Measurements from ENCODE around the gene PDZRN4.

DNA sequence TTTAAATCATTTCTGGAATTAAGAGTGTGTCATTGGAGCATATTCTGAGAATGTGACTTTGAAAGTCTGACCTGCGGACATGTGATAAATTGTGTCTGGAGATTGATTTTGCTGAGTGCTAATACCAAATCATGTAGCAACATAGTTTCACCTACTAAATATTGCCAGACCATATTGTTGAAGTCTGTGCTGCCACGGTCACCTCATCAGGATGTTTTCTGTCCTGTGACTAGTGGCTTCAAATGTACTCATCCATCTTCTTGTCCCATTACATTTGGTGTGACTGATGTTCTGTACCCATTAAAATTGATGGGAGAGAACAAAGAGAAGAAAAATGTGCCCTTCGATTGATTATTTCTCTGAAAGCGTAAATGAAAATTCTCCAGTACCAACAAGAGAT, 265.3 kb downstream of the PDZRN4 start:
- TF ChIP-seq, protein P1, sequence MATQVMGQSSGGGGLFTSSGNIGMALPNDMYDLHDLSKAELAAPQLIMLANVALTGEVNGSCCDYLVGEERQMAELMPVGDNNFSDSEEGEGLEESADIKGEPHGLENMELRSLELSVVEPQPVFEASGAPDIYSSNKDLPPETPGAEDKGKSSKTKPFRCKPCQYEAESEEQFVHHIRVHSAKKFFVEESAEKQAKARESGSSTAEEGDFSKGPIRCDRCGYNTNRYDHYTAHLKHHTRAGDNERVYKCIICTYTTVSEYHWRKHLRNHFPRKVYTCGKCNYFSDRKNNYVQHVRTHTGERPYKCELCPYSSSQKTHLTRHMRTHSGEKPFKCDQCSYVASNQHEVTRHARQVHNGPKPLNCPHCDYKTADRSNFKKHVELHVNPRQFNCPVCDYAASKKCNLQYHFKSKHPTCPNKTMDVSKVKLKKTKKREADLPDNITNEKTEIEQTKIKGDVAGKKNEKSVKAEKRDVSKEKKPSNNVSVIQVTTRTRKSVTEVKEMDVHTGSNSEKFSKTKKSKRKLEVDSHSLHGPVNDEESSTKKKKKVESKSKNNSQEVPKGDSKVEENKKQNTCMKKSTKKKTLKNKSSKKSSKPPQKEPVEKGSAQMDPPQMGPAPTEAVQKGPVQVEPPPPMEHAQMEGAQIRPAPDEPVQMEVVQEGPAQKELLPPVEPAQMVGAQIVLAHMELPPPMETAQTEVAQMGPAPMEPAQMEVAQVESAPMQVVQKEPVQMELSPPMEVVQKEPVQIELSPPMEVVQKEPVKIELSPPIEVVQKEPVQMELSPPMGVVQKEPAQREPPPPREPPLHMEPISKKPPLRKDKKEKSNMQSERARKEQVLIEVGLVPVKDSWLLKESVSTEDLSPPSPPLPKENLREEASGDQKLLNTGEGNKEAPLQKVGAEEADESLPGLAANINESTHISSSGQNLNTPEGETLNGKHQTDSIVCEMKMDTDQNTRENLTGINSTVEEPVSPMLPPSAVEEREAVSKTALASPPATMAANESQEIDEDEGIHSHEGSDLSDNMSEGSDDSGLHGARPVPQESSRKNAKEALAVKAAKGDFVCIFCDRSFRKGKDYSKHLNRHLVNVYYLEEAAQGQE (IDR thresholded peaks at IDR 0.05; ENCODE audit: unreplicated experiment) = no peak
- TF ChIP-seq CTCF (conservative IDR thresholded peaks at IDR 0.05; ENCODE audit: low read depth in 2 of 2) (no peak), POLR2AphosphoS5 (IDR thresholded peaks at IDR 0.05; ENCODE audit: low read depth) (no peak), ETS1 (IDR thresholded peaks at IDR 0.05) (no peak), EZH2phosphoT487 (IDR thresholded peaks at IDR 0.05; ENCODE audit: unreplicated experiment) (no peak), EZH2 (IDR thresholded peaks at IDR 0.05; ENCODE audit: low read depth, unreplicated experiment) (no peak), STAT1 (IDR thresholded peaks at IDR 0.05; ENCODE audit: unreplicated experiment) (no peak), CREB1 (CRISPR knock-in tag; IDR thresholded peaks at IDR 0.05; ENCODE audit: low read depth) (no peak), ZNF114 (CRISPR knock-in tag; IDR thresholded peaks at IDR 0.05) (no peak), JUNB (IDR thresholded peaks at IDR 0.05; ENCODE audit: unreplicated experiment) (no peak), NANOG (IDR thresholded peaks at IDR 0.05; ENCODE audit: borderline replicate concordance) (no peak), ZNF331 (CRISPR knock-in tag; IDR thresholded peaks at IDR 0.05; ENCODE audit: low read depth) (no peak)
- TF ChIP-seq, protein P2, sequence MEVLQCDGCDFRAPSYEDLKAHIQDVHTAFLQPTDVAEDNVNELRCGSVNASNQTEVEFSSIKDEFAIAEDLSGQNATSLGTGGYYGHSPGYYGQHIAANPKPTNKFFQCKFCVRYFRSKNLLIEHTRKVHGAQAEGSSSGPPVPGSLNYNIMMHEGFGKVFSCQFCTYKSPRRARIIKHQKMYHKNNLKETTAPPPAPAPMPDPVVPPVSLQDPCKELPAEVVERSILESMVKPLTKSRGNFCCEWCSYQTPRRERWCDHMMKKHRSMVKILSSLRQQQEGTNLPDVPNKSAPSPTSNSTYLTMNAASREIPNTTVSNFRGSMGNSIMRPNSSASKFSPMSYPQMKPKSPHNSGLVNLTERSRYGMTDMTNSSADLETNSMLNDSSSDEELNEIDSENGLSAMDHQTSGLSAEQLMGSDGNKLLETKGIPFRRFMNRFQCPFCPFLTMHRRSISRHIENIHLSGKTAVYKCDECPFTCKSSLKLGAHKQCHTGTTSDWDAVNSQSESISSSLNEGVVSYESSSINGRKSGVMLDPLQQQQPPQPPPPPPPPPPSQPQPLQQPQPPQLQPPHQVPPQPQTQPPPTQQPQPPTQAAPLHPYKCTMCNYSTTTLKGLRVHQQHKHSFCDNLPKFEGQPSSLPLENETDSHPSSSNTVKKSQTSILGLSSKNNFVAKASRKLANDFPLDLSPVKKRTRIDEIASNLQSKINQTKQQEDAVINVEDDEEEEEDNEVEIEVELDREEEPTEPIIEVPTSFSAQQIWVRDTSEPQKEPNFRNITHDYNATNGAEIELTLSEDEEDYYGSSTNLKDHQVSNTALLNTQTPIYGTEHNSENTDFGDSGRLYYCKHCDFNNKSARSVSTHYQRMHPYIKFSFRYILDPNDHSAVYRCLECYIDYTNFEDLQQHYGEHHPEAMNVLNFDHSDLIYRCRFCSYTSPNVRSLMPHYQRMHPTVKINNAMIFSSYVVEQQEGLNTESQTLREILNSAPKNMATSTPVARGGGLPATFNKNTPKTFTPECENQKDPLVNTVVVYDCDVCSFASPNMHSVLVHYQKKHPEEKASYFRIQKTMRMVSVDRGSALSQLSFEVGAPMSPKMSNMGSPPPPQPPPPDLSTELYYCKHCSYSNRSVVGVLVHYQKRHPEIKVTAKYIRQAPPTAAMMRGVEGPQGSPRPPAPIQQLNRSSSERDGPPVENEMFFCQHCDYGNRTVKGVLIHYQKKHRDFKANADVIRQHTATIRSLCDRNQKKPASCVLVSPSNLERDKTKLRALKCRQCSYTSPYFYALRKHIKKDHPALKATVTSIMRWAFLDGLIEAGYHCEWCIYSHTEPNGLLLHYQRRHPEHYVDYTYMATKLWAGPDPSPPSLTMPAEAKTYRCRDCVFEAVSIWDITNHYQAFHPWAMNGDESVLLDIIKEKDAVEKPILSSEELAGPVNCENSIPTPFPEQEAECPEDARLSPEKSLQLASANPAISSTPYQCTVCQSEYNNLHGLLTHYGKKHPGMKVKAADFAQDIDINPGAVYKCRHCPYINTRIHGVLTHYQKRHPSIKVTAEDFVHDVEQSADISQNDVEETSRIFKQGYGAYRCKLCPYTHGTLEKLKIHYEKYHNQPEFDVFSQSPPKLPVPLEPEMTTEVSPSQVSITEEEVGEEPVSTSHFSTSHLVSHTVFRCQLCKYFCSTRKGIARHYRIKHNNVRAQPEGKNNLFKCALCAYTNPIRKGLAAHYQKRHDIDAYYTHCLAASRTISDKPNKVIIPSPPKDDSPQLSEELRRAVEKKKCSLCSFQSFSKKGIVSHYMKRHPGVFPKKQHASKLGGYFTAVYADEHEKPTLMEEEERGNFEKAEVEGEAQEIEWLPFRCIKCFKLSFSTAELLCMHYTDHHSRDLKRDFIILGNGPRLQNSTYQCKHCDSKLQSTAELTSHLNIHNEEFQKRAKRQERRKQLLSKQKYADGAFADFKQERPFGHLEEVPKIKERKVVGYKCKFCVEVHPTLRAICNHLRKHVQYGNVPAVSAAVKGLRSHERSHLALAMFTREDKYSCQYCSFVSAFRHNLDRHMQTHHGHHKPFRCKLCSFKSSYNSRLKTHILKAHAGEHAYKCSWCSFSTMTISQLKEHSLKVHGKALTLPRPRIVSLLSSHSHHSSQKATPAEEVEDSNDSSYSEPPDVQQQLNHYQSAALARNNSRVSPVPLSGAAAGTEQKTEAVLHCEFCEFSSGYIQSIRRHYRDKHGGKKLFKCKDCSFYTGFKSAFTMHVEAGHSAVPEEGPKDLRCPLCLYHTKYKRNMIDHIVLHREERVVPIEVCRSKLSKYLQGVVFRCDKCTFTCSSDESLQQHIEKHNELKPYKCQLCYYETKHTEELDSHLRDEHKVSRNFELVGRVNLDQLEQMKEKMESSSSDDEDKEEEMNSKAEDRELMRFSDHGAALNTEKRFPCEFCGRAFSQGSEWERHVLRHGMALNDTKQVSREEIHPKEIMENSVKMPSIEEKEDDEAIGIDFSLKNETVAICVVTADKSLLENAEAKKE (CRISPR knock-in tag; IDR thresholded peaks at IDR 0.05) = no peak
